ENCODE data around the gene HIVEP2. TPM values are rescaled to one million over a fixed set of nuclear protein-coding genes. Genes with fewer than 3 reads are reported as not detected.

Gene HIVEP2
- total RNA-seq, 1 experiment from 2014 or later, result 4.2 TPM

GRCh38 chr6:142892254-142893021 lies 52.5 kb downstream of the HIVEP2 start:
- Histone ChIP-seq H3K4me1 (ENCODE audit: insufficient read depth, low read length) (no peaks in the 10 kb centered on the region), H3K18ac (ENCODE audit: insufficient read length, low read depth, low read length) (no peak overlapping the region), H3K23ac (ENCODE audit: insufficient read length, low read depth, low read length) (no peak overlapping the region), H3K9me3 (ENCODE audit: control insufficient read depth, low read depth, low read length) (no peaks in the 10 kb centered on the region), H3K27ac (ENCODE audit: insufficient read length, low read depth, low read length) (no peak overlapping the region), H3K4ac (ENCODE audit: low read depth, low read length) (no peak overlapping the region), H2BK5ac (ENCODE audit: insufficient read length, low read length) (no peak overlapping the region), H3K4me2 (ENCODE audit: insufficient read depth, insufficient read length, low read length) (no peak overlapping the region), H4K20me1 (ENCODE audit: control insufficient read depth, insufficient read depth, insufficient read length) (no peaks in the 10 kb centered on the region), H3K9ac (ENCODE audit: extremely low read depth, insufficient read length, low read length) (no peak overlapping the region), H3K27me3 (ENCODE audit: insufficient read depth, low read length) (no peaks in the 10 kb centered on the region), H4K8ac (replicated peaks; ENCODE audit: insufficient read length, low read depth, low read length) (no peak overlapping the region), H2BK20ac (ENCODE audit: low read depth, low read length, poor library complexity, severe bottlenecking) (no peak overlapping the region), H3K14ac (ENCODE audit: insufficient read depth, low read length) (no peak overlapping the region), H2BK15ac (ENCODE audit: low read depth, low read length) (no peak overlapping the region), H4K91ac (ENCODE audit: insufficient read length, low read depth, low read length) (no peak overlapping the region), H2AFZ (ENCODE audit: low read length) (no peak overlapping the region), H3K79me2 (ENCODE audit: insufficient read depth, low read length) (no peaks in the 10 kb centered on the region), H3K79me1 (ENCODE audit: insufficient read depth, low read depth, low read length, poor library complexity, severe bottlenecking) (no peaks in the 10 kb centered on the region), H2BK12ac (ENCODE audit: insufficient read length, low read depth, low read length) (no peak overlapping the region), H3K56ac (ENCODE audit: insufficient read length, low read depth, low read length) (no peak overlapping the region), H2AK5ac (ENCODE audit: insufficient read length, low read length) (no peak overlapping the region), H4K5ac (ENCODE audit: insufficient read length, low read depth, low read length) (no peak overlapping the region), H3T11ph (ENCODE audit: low read length) (no peak overlapping the region), H3K23me2 (ENCODE audit: insufficient read length, low read depth, low read length, poor library complexity, severe bottlenecking) (no peaks in the 10 kb centered on the region), H2BK120ac (ENCODE audit: low read depth, low read length, poor library complexity, severe bottlenecking) (no peak overlapping the region)
- DNase-seq, result no peak
- no peak for TF ChIP-seq CTCF (conservative IDR thresholded peaks at IDR 0.05)
- Mint-ChIP-seq H3K27ac (peak overlapping the region in 2 of 3 experiments; percentile 31 to 46; a peak in 1 of 7 replicates), H3K4me3 (no peak overlapping the region), H3K36me3 (ENCODE audit: insufficient read depth in 1 of 3, low read depth in 3 of 3) (no peaks in the 10 kb centered on the region), H3K27me3 (ENCODE audit: low read depth) (no peaks in the 10 kb centered on the region), H3K9me3 (no peaks in the 10 kb centered on the region), H3K4me1 (peaks cover 9 to 11% of the 10 kb centered on the region in 2 experiments)
- WGBS (ENCODE audit: extremely low coverage, insufficient read length, low lambda C conversion rate), result no CpG with 5 or more reads among the region's 10 CpGs
